ENCODE results near the gene GNG3.

GRCh38 chr11:62712276-62712812 is 4.9 kb downstream of the GNG3 start:
- TF ChIP-seq CTCF (IDR thresholded peaks at IDR 0.05; ENCODE audit: borderline replicate concordance, extremely low read depth, low read length, poor library complexity, severe bottlenecking): no peak
- TF ChIP-seq EZH2 (IDR thresholded peaks at IDR 0.05; ENCODE audit: borderline replicate concordance, low read depth, low read length, severe bottlenecking): no peak
